BLaER1 treated with 17β-estradiol and CSF1 and Interleukin-3, amounts not matched to agents 10 nM and 100 nM (cell line): ENCODE data around the gene THRAP3.
"Not testable (repeated sequence)": the region's sequence is repeated elsewhere in the genome, so short reads cannot be mapped to it uniquely, and the experiment has no call there.

Experiments used
- H3K27ac ChIP-seq, 11 experiments: shearing (Covaris generic); formaldehyde crosslinking; 2 replicates each; pipeline ENCODE4 v1.8.1; 2022
- H3K27me3 ChIP-seq, 11 experiments: shearing (Covaris generic); formaldehyde crosslinking; 2 replicates each; pipeline ENCODE4 v1.8.1; 2022
- H3K36me3 ChIP-seq, 11 experiments: shearing (Covaris generic); formaldehyde crosslinking; 2 replicates each; pipeline ENCODE4 v1.8.1; 2022
- H3K4me1 ChIP-seq, 10 experiments: shearing (Covaris generic); formaldehyde crosslinking; 2 replicates each; pipeline ENCODE4 v1.8.1; 2022
- H3K4me2 ChIP-seq, 11 experiments: shearing (Covaris generic); formaldehyde crosslinking; 2 replicates each; pipeline ENCODE4 v1.8.1; 2022
- H3K4me3 ChIP-seq, 10 experiments: shearing (Covaris generic); formaldehyde crosslinking; 2 replicates each; pipeline ENCODE4 v1.8.1; 2022
- H3K9ac ChIP-seq, 11 experiments: shearing (Covaris generic); formaldehyde crosslinking; 2 replicates each; pipeline ENCODE4 v1.8.1; 2022
- H3K9me3 ChIP-seq, 11 experiments: shearing (Covaris generic); formaldehyde crosslinking; replicated peaks in 1 of 11; 2 replicates each; pipeline ENCODE4 v1.8.1; 2022
- H4K20me1 ChIP-seq, 11 experiments: shearing (Covaris generic); formaldehyde crosslinking; 2 replicates each; pipeline ENCODE4 v1.8.1; 2022
- Cebpa-rat ChIP-seq, 11 experiments: shearing (Covaris generic); IDR thresholded peaks; 2 replicates each; pipeline ENCODE4 v1.8.1; 2022

The THRAP3 gene

GRCh38 chr1:36204347-36204909 lies 19.8 kb upstream of the THRAP3 start:
- no peaks in the 10 kb centered on the region for H3K36me3 ChIP-seq
- no peak overlapping the region for H3K9ac ChIP-seq
- no peak for TF ChIP-seq Cebpa-rat (IDR thresholded peaks at IDR 0.05)
- peak overlapping the region in 1 of 11 experiments; percentile 30; a peak in 2 of 22 replicates for H3K4me2 ChIP-seq
- no peak overlapping the region for H3K4me3 ChIP-seq
- H4K20me1 ChIP-seq: no peaks in the 10 kb centered on the region
- peak overlapping the region in 1 of 11 experiments; percentile 44; a peak in 2 of 22 replicates for H3K27ac ChIP-seq
- no peaks in the 10 kb centered on the region for H3K9me3 ChIP-seq
- H3K27me3 ChIP-seq: no peaks in the 10 kb centered on the region
- peaks cover 26 to 64% (median 46%) of the 10 kb centered on the region in 10 experiments for H3K4me1 ChIP-seq

DNA sequence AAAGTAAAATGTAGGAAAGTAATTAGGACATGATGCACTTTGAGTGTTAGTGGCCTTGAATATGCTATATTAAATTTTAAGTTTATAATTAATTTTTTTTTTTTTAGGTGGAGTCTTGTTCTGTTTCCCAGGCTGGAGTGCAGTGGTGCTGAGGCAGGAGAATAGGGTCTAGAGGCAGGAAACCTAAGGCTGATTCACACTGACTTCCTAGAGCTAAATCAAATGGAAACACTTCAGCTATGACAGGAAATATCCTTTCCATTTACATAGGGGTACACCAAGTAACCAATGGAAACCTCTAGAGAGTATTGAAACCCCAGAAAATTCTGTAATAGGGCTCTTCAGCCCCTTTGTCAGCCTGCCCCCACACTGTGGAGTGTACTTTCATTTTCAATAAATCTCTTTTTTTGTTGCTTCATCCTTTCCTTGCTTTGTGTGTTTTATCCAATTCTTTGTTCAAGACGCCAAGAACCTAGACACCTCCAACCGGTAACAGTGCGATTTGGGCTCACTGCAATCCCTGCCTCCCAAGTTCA lies 17.9 kb upstream of the THRAP3 start:
- no peaks in the 10 kb centered on the region for H3K27me3 ChIP-seq
- H3K9ac ChIP-seq: peak overlapping the region in 3 of 11 experiments; percentile 79 to 86 (median 84); a peak in 3 of 22 replicates
- H3K4me3 ChIP-seq: no peak overlapping the region
- H3K36me3 ChIP-seq: no peaks in the 10 kb centered on the region
- no peaks in the 10 kb centered on the region for H4K20me1 ChIP-seq
- H3K4me1 ChIP-seq: peaks cover 35 to 84% (median 62%) of the 10 kb centered on the region in 10 experiments
- H3K27ac ChIP-seq: peak overlapping the region in 9 of 11 experiments; percentile 74 to 97 (median 93); a peak in 16 of 22 replicates
- peak overlapping the region in 10 of 11 experiments; percentile 39 to 93 (median 85); a peak in 19 of 22 replicates for H3K4me2 ChIP-seq
- no peak for TF ChIP-seq Cebpa-rat (IDR thresholded peaks at IDR 0.05)
- H3K9me3 ChIP-seq: no peaks in the 10 kb centered on the region

DNA sequence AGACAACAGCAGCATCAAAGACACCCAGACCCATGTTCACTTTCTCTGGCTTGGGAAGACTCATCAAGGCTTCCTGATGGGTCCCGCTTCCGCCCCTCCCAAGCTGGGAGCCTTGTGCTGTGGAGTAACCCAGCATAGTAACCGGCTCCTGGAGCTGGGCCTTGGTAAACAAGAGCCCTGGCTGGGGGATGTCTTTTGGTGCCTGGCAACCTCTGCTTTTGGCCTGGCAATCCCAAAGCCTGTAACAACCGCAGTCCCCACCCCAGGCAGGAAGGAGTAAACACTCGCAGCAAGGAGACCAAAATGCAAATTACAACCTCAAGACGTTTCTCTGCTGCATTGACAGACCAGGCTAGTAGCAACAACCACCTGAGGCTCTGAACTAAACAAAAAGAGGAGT lies 16.9 kb upstream of the THRAP3 start:
- TF ChIP-seq Cebpa-rat (IDR thresholded peaks at IDR 0.05): no peak
- H3K4me1 ChIP-seq: peaks cover 35 to 93% (median 65%) of the 10 kb centered on the region in 10 experiments
- H3K9me3 ChIP-seq: no peaks in the 10 kb centered on the region
- no peaks in the 10 kb centered on the region for H4K20me1 ChIP-seq
- peak overlapping the region in 10 of 11 experiments; percentile 20 to 86 (median 68); a peak in 17 of 22 replicates for H3K9ac ChIP-seq
- H3K36me3 ChIP-seq: no peaks in the 10 kb centered on the region
- H3K4me2 ChIP-seq: peak overlapping the region; percentile 8 to 93 (median 84)
- no peak overlapping the region; a peak in 1 of 20 replicates for H3K4me3 ChIP-seq
- peak overlapping the region in 10 of 11 experiments; percentile 23 to 97 (median 92); a peak in 20 of 22 replicates for H3K27ac ChIP-seq
- H3K27me3 ChIP-seq: no peaks in the 10 kb centered on the region

- TF ChIP-seq Cebpa-rat (IDR thresholded peaks at IDR 0.05): peak in 9 of 11 experiments; percentile 77 to 99 (median 98); a peak in 17 of 22 replicates
- H3K9ac ChIP-seq: peak overlapping the region; percentile 13 to 86 (median 79); a peak in 19 of 22 replicates
- no peaks in the 10 kb centered on the region for H3K9me3 ChIP-seq
- H3K27me3 ChIP-seq: no peaks in the 10 kb centered on the region
- peak overlapping the region in 6 of 10 experiments; percentile 4 to 54 (median 27); a peak in 7 of 20 replicates for H3K4me3 ChIP-seq
- peak overlapping the region in 10 of 11 experiments; percentile 58 to 97 (median 92); a peak in 20 of 22 replicates for H3K27ac ChIP-seq
- no peaks in the 10 kb centered on the region for H3K36me3 ChIP-seq
- peaks cover 35 to 90% (median 60%) of the 10 kb centered on the region in 10 experiments for H3K4me1 ChIP-seq
- no peaks in the 10 kb centered on the region for H4K20me1 ChIP-seq
- peak overlapping the region; percentile 31 to 93 (median 84); a peak in 21 of 22 replicates for H3K4me2 ChIP-seq
Observed at GRCh38 chr1:36208978-36209703, 15.1 kb upstream of the THRAP3 start.

DNA sequence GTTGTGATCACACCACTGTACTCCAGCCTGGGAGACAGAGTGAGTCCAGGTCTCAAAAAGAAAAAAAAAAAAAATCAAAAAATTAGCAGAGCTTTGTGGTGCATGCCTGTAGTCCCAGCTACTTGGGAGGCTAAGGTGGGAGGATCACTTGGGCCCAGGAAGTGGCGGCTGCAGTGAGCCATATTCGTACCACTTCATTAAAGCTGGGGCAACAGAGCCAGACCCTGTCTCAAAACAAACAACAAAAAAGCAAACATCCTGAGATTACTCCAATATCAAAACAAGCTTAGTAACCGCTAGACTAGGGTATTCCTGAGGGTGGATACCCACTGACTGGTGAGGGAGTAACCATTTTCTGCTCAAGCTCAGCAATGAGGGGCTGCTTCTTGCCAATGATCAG lies 12.9 kb upstream of the THRAP3 start:
- Histone ChIP-seq H3K27ac (peak overlapping the region in 8 of 11 experiments; percentile 22 to 93 (median 62); a peak in 14 of 22 replicates), H3K4me1 (peaks cover 35 to 71% (median 53%) of the 10 kb centered on the region in 10 experiments), H3K4me3 (no peak overlapping the region), H3K4me2 (peak overlapping the region in 6 of 11 experiments; percentile 18 to 53 (median 34); a peak in 10 of 22 replicates), H3K9ac (no peak overlapping the region; a peak in 1 of 22 replicates), H3K27me3 (no peaks in the 10 kb centered on the region), H4K20me1 (no peaks in the 10 kb centered on the region), H3K36me3 (no peaks in the 10 kb centered on the region), H3K9me3 (no peaks in the 10 kb centered on the region)
- TF ChIP-seq Cebpa-rat (IDR thresholded peaks at IDR 0.05): no peak

DNA sequence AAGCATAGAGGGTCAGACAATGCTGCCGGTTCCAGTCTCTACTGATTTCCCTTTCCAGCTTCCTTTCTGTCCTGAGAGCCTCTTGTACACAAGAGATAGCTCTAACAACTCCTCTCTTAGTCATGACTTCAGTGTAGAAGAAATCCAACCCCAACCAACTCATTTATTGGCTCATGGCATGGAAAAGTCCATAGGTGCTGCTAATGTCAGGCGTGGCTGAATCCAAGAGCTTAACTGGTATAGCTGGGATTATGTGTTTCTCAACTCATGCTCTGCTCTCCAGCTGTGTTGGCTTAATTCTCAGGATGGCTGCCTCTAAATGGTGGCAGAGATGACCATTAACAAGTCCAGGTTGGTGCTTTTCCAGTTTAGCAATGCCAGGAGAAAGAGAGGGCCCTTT lies 12.4 kb upstream of the THRAP3 start:
- Histone ChIP-seq H4K20me1 (no peaks in the 10 kb centered on the region), H3K4me1 (peaks cover 33 to 66% (median 47%) of the 10 kb centered on the region in 10 experiments), H3K36me3 (no peaks in the 10 kb centered on the region), H3K4me2 (peak overlapping the region in 5 of 11 experiments; percentile 19 to 53 (median 46); a peak in 7 of 22 replicates), H3K27ac (peak overlapping the region in 8 of 11 experiments; percentile 22 to 93 (median 62); a peak in 10 of 22 replicates), H3K27me3 (no peaks in the 10 kb centered on the region), H3K9me3 (no peaks in the 10 kb centered on the region), H3K9ac (no peak overlapping the region), H3K4me3 (no peak overlapping the region)
- no peak for TF ChIP-seq Cebpa-rat (IDR thresholded peaks at IDR 0.05)

DNA sequence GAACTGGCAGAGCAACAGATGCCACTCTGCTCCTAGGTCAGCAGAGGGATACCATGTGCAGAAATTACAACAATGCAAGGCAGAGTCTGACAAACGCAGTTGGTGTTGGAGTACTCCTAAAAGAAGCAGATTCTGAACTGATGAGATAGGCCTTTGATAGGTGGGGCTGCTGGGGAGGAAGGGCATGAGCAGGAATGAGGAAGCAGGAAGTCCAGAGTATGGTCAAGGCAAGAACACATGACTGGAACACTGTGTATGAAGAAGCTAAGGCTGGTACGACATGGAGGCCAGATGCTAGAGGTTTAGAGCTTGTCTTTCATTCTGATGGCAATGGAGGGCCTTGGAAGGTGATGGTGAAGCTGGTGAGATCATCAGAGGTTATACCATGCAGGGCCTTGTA lies 11.5 kb upstream of the THRAP3 start:
- no peaks in the 10 kb centered on the region for H3K9me3 ChIP-seq
- peaks cover 23 to 56% (median 38%) of the 10 kb centered on the region in 10 experiments for H3K4me1 ChIP-seq
- peak overlapping the region in 8 of 11 experiments; percentile 2 to 67 (median 50); a peak in 13 of 22 replicates for H3K27ac ChIP-seq
- H3K4me3 ChIP-seq: no peak overlapping the region
- H3K27me3 ChIP-seq: no peaks in the 10 kb centered on the region
- no peak for TF ChIP-seq Cebpa-rat (IDR thresholded peaks at IDR 0.05)
- peak overlapping the region in 8 of 11 experiments; percentile 1 to 62 (median 21); a peak in 11 of 22 replicates for H3K4me2 ChIP-seq
- H3K36me3 ChIP-seq: no peaks in the 10 kb centered on the region
- no peaks in the 10 kb centered on the region for H4K20me1 ChIP-seq
- no peak overlapping the region; a peak in 1 of 22 replicates for H3K9ac ChIP-seq

GRCh38 chr1:36217670-36218069 lies 6.6 kb upstream of the THRAP3 start:
- Histone ChIP-seq H3K27ac (peak overlapping the region in 2 of 11 experiments; percentile 20 to 23; a peak in 1 of 22 replicates), H3K4me3 (no peak overlapping the region), H3K9me3 (no peaks in the 10 kb centered on the region), H3K4me2 (no peak overlapping the region), H3K4me1 (peaks cover 3 to 23% (median 9%) of the 10 kb centered on the region in 10 experiments), H3K9ac (no peak overlapping the region; a peak in 1 of 22 replicates), H3K27me3 (no peaks in the 10 kb centered on the region), H3K36me3 (no peaks in the 10 kb centered on the region), H4K20me1 (no peaks in the 10 kb centered on the region)
- no peak for TF ChIP-seq Cebpa-rat (IDR thresholded peaks at IDR 0.05)

DNA sequence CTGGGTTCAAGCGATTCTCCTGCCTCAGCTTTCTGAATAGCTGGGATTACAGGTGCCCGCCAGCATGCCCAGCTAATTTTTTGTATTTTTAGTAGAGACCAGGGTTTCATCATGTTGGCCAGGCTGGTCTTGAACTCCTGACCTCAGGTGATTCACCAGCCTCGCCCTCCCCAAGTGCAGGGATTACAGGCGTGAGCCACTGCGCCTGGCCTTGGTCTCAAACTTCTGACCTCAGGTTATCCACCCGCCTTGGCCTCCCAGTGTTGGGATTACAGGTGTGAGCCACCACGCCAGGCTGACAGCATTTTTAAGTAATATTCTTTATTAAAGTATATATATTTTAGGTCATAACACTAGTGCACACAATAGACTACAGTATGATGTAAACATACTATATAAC lies 2.3 kb upstream of the THRAP3 start:
- peaks cover 24 to 38% (median 28%) of the 10 kb centered on the region in 10 experiments for H3K4me1 ChIP-seq
- not testable (repeated sequence) for H3K4me3 ChIP-seq, H3K4me2 ChIP-seq, H3K9me3 ChIP-seq, H3K9ac ChIP-seq, H3K27me3 ChIP-seq, H3K27ac ChIP-seq
- H3K36me3 ChIP-seq: peaks cover 8 to 17% (median 10%) of the 10 kb centered on the region in 11 experiments
- peaks cover 21 to 25% (median 22%) of the 10 kb centered on the region in 11 experiments for H4K20me1 ChIP-seq
